ENCODE data around the gene AFAP1.
A peak's percentile ranks its signal among the peaks of the same experiment; 100 is the strongest.

AFAP1 gene

DNA sequence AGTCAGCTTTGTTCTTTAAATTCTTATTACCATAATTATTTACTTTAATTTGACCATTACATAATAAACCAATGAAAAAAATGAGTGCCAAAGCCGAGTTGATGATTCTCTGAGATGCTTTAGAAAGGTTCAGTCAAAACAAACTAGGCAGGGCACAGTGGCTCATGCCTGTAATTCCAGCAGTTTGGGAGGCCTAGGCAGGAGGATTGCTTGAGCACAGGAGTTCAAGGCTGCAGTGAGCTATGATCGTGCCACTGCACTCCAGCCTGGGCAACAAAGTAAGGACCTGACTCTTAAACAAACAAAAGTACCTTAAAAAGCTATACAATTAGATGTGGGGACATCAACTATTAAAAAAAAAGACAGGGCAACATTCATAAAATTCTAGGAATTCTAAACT is 75.0 kb downstream of the AFAP1 start:
- Mint-ChIP-seq H3K27ac (no peak overlapping the region), H3K4me3 (no peak overlapping the region), H3K4me1 (peaks cover 21% of the 10 kb centered on the region), H3K9me3 (peaks cover 7 to 10% of the 10 kb centered on the region in 2 donors), H3K27me3 (no peaks in the 10 kb centered on the region)
- ATAC-seq (peak; percentile 37), DNase-seq (peak in 1 of 2 donors; percentile 26)

DNA sequence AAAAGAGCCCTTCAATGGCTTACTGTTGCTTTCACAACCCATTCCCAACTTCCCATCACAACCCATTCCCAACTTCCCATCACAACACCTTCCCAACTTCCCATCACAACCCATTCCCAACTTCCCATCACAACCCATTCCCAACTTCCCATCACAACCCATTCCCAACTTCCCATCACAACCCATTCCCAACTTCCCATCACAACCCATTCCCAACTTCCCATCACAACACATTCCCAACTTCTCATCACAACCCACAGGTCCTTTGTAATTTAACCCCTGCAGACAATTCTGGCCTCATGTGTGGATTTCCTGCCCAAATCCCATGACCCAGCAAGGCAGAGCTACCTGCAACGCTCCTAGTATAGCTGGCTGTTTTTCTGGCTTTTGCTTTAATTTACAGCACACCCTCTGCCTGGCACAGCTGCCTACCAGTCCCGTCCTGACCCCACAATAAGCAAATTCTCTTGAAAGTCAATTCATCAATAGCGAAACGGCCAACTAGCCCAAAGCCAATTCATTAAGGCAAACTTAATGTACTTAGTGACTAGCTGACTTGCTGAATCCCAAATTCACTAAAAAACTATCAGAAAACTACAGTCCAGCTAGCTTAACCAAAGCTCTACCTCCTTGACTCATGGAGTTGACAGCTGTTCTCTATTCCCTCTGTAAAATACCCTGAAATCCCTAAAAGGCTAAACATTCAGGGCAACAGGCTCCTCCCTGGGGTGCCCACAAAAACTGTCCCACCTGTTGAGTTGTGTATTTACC is 75.6 kb downstream of the AFAP1 start:
- Mint-ChIP-seq H3K27me3 (no peaks in the 10 kb centered on the region), H3K4me3 (peak overlapping the region in 1 of 2 donors; percentile 48), H3K9me3 (peaks cover 7 to 10% of the 10 kb centered on the region in 2 donors), H3K27ac (peak overlapping the region; percentile 55 to 95), H3K4me1 (peaks cover 22% of the 10 kb centered on the region)
- ATAC-seq (peak; percentile 76), DNase-seq (peak; percentile 51 to 52)

DNA sequence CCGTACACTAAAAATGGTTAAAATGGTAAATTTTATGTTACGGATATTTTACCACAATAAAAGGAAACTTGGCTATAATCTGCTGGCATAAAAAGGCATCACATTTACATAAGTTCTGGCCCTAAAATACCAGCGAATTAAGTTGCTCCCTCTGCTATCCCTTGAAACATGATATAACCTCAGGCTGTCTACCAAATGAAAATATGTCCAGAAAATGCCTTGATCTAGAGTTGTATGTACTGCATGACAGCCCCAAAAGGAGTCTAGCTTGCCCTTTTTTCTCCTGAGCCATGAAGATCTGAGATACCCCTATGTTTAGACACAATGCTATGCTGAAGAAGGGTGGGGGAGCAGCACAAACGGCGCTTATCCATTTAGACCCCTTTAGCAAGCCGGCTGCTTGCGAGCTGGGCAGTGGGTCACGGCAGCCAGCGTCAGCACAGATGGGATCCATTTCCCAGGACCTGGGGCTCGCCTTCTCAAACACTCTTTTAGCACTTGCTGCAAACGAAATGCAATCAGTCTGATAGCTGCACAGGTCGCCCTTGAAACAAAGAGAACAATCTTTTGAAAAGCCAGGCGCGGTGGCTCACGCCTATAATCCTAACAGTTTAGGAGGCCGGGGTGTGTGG is 77.0 kb downstream of the AFAP1 start:
- H3K4me1 Mint-ChIP-seq: peaks cover 26% of the 10 kb centered on the region
- peaks cover 7 to 10% of the 10 kb centered on the region in 2 donors for H3K9me3 Mint-ChIP-seq
- DNase-seq: no peak
- no peak overlapping the region for H3K27ac Mint-ChIP-seq
- no peak overlapping the region for H3K4me3 Mint-ChIP-seq
- H3K27me3 Mint-ChIP-seq: no peaks in the 10 kb centered on the region
- no peak for ATAC-seq

GRCh38 chr4:7861440-7861881 is 78.2 kb downstream of the AFAP1 start:
- Mint-ChIP-seq H3K27me3 (no peaks in the 10 kb centered on the region), H3K4me1 (peaks cover 34% of the 10 kb centered on the region), H3K27ac (no peak overlapping the region), H3K9me3 (peaks cover 7 to 10% of the 10 kb centered on the region in 2 donors), H3K4me3 (no peak overlapping the region)
- ATAC-seq (no peak), DNase-seq (no peak)

GRCh38 chr4:7860600-7861163 is 79.0 kb downstream of the AFAP1 start:
- no peak for ATAC-seq
- Mint-ChIP-seq H3K4me1 (peaks cover 42% of the 10 kb centered on the region), H3K4me3 (no peak overlapping the region), H3K27me3 (no peaks in the 10 kb centered on the region), H3K27ac (peak overlapping the region in 1 of 2 donors; percentile 1), H3K9me3 (peaks cover 7 to 10% of the 10 kb centered on the region in 2 donors)
- DNase-seq: no peak

DNA sequence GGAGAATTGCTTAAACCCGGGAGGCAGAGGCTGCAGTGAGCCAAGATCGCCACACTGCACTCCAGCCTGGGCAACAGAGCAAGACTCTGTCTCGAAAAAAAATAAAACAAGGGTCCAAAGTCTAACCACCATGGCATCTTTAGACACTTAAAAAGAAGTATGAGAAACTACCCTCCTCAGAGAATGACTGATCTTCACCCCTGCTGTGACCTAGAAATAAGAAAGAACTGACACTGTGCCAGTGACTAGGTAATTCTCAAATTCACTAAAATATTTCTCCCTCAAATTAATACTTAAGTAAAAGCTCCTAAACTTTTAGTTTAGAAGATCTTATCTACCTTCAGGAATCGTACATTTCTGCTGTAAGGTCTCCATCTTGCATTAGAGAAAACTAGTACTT is 80.3 kb downstream of the AFAP1 start:
- H3K27me3 Mint-ChIP-seq: no peaks in the 10 kb centered on the region
- peaks cover 55% of the 10 kb centered on the region for H3K4me1 Mint-ChIP-seq
- H3K27ac Mint-ChIP-seq: no peak overlapping the region
- ATAC-seq (no peak), DNase-seq (no peak)
- no peak overlapping the region for H3K4me3 Mint-ChIP-seq
- peaks cover 7 to 9% of the 10 kb centered on the region in 2 donors for H3K9me3 Mint-ChIP-seq

GRCh38 chr4:7858498-7858897 is 81.2 kb downstream of the AFAP1 start:
- DNase-seq (no peak), ATAC-seq (no peak)
- H3K4me1 Mint-ChIP-seq: peaks cover 57% of the 10 kb centered on the region
- peaks cover 0 to under 1% of the 10 kb centered on the region in 2 donors for H3K9me3 Mint-ChIP-seq
- H3K27ac Mint-ChIP-seq: no peak overlapping the region
- H3K4me3 Mint-ChIP-seq: no peak overlapping the region
- H3K27me3 Mint-ChIP-seq: no peaks in the 10 kb centered on the region

- DNase-seq: no peak
- Mint-ChIP-seq H3K4me1 (peaks cover 61% of the 10 kb centered on the region), H3K27ac (no peak overlapping the region), H3K4me3 (no peak overlapping the region), H3K27me3 (no peaks in the 10 kb centered on the region), H3K9me3 (no peaks in the 10 kb centered on the region)
- no peak for ATAC-seq
These were observed 81.7 kb downstream of the AFAP1 start for GRCh38 chr4:7857993-7858392.

- Mint-ChIP-seq H3K27me3 (no peaks in the 10 kb centered on the region), H3K4me3 (peak overlapping the region; percentile 65 to 82), H3K27ac (peak overlapping the region in 1 of 2 donors; percentile 4), H3K9me3 (no peaks in the 10 kb centered on the region), H3K4me1 (peaks cover 68% of the 10 kb centered on the region)
- DNase-seq (no peak), ATAC-seq (peak; percentile 40)
These were observed 82.4 kb downstream of the AFAP1 start for GRCh38 chr4:7857238-7857701.

DNA sequence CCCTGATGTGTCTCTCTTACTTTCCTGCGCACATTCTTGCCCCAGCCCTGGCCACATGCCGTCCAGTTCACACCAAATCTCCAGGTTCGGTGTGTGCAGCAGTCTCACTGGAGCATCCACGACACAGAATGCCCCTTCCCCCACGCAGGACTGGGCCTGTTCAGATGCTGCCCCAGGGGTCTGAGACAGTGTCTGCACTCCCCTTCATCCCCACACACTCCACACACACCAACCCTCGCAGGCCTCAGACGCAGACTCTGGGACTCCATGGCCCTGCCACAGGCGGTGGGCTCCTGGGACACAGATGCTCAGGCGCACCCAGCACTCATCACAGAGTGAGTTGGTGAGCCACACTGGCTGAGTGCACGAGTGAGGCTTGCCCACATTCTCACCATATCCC is 83.9 kb downstream of the AFAP1 start:
- Mint-ChIP-seq H3K4me1 (peaks cover 84% of the 10 kb centered on the region), H3K27me3 (no peaks in the 10 kb centered on the region), H3K4me3 (peak overlapping the region; percentile 62 to 64), H3K9me3 (no peaks in the 10 kb centered on the region), H3K27ac (peak overlapping the region; percentile 60 to 70)
- no peak for ATAC-seq
- no peak for DNase-seq

GRCh38 chr4:7854697-7855370 is 84.8 kb downstream of the AFAP1 start:
- peak; percentile 96 for ATAC-seq
- no peaks in the 10 kb centered on the region for H3K9me3 Mint-ChIP-seq
- H3K4me1 Mint-ChIP-seq: peaks cover 93% of the 10 kb centered on the region
- no peaks in the 10 kb centered on the region for H3K27me3 Mint-ChIP-seq
- DNase-seq: peak; percentile 53 to 78
- peak overlapping the region; percentile 64 to 76 for H3K4me3 Mint-ChIP-seq
- H3K27ac Mint-ChIP-seq: peak overlapping the region; percentile 87 to 89

- ATAC-seq: no peak
- H3K27me3 Mint-ChIP-seq: no peaks in the 10 kb centered on the region
- H3K4me3 Mint-ChIP-seq: peak overlapping the region; percentile 30 to 76
- no peak for DNase-seq
- peaks cover 99% of the 10 kb centered on the region for H3K4me1 Mint-ChIP-seq
- H3K9me3 Mint-ChIP-seq: no peaks in the 10 kb centered on the region
- H3K27ac Mint-ChIP-seq: peak overlapping the region; percentile 69 to 87
These were observed 85.4 kb downstream of the AFAP1 start for GRCh38 chr4:7854216-7854615.

GRCh38 chr4:7853271-7853670 is 86.4 kb downstream of the AFAP1 start:
- H3K4me3 Mint-ChIP-seq: peak overlapping the region in 1 of 2 donors; percentile 7
- peaks cover 97% of the 10 kb centered on the region for H3K4me1 Mint-ChIP-seq
- H3K27ac Mint-ChIP-seq: no peak overlapping the region
- DNase-seq (no peak), ATAC-seq (no peak)
- no peaks in the 10 kb centered on the region for H3K27me3 Mint-ChIP-seq
- no peaks in the 10 kb centered on the region for H3K9me3 Mint-ChIP-seq

DNA sequence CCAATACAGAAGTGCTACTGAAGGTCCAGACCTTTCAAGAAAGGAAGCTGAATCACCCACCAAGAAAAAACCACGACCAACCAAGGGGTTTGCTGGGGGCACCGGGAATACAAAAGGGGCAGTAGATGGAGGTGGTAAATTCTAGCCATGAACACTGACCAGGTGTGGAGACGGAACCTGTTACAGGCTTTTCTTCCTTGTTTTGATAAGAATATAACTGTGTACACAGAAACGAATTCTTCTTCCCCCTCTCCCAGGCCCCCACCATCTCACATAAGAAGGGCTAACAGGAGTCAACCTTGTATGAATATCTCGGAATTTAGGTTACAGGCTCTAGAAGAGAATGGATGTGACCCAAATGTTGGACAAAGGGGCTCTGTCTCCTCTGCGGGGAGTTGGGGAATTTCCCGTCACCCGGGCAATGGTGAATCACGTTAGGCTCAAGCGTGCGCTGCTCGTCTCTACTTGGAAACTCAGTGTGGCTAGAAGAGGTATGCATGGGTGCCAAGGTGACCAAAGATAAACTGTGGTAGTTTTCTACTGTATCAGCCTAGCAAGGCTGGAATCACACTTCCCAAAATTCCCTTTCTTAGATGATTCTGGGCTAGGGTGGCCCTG is 87.0 kb downstream of the AFAP1 start:
- Mint-ChIP-seq H3K9me3 (no peaks in the 10 kb centered on the region), H3K27ac (no peak overlapping the region), H3K4me3 (peak overlapping the region; percentile 3 to 14), H3K27me3 (no peaks in the 10 kb centered on the region), H3K4me1 (peaks cover 96% of the 10 kb centered on the region)
- peak in 1 of 2 donors; percentile 39 for DNase-seq
- ATAC-seq: no peak

- ATAC-seq (no peak), DNase-seq (no peak)
- H3K4me3 Mint-ChIP-seq: no peak overlapping the region
- no peaks in the 10 kb centered on the region for H3K27me3 Mint-ChIP-seq
- H3K27ac Mint-ChIP-seq: no peak overlapping the region
- H3K9me3 Mint-ChIP-seq: no peaks in the 10 kb centered on the region
- peaks cover 84% of the 10 kb centered on the region for H3K4me1 Mint-ChIP-seq
These were observed 89.2 kb downstream of the AFAP1 start for GRCh38 chr4:7850489-7850888.
